Muscle of leg (tissue), 11 donors: ENCODE data around the gene C21orf58. TPM values are rescaled to one million over a fixed set of nuclear protein-coding genes. Genes with fewer than 3 reads are reported as not detected.

Experiments used
- DNase-seq: peaks from one replicate; pipeline ENCODE4 v3.0.0; 2013
- H3K27ac ChIP-seq: one replicate; pipeline ENCODE4 v1.5.1; 2013; ENCODE audit warnings: mild to moderate bottlenecking, low read length, control low read depth
- H3K27me3 ChIP-seq: one replicate; pipeline ENCODE4 v1.6.1; 2013; ENCODE audit warnings: low read length; ENCODE audit not compliant: control insufficient read depth, insufficient read depth
- H3K36me3 ChIP-seq: one replicate; pipeline ENCODE4 v1.6.1; 2013; ENCODE audit warnings: low read length; ENCODE audit not compliant: control insufficient read depth, insufficient read depth
- H3K4me1 ChIP-seq: one replicate; pipeline ENCODE4 v1.6.1; 2013; ENCODE audit warnings: low read length; ENCODE audit not compliant: control insufficient read depth, insufficient read depth
- H3K4me3 ChIP-seq: one replicate; pipeline ENCODE4 v1.5.1; 2013; ENCODE audit warnings: low read length, control low read depth
- H3K9me3 ChIP-seq: replicated peaks from 2 replicates; pipeline ENCODE4 v1.6.1; 2013; ENCODE audit warnings: low read depth, low read length; ENCODE audit not compliant: control insufficient read depth
- WGBS: methylation state at CpG from one replicate; pipeline ENCODE4 v1.1.5; 2013; ENCODE audit warnings: missing lambda C conversion rate; ENCODE audit not compliant: insufficient coverage; 5-methylcytosine and 5-hydroxymethylcytosine counted together
- polyA plus RNA-seq, 8 donors: library from polyadenylated mRNA; unstranded; fragments of 120-200 nt; gene quantifications; one replicate each; pipeline versions ENCODE4 v1.2.1 to v1.2.3, GENCODE V29; 2013; ENCODE audit warnings: inconsistent platforms in 1 of 8, low replicate concordance in 1 of 8; ENCODE audit not compliant: insufficient read length in 8 of 8, insufficient read depth in 1 of 8
- total RNA-seq: library from RNA; stranded (reverse); fragments of 120-200 nt; gene quantifications from one replicate; pipeline ENCODE4 v1.2.4, GENCODE V29; 2013

The C21orf58 gene
- total and polyA plus RNA-seq, 9 donors: 4.0 to 11.9 (median 7.3) TPM

DNA sequence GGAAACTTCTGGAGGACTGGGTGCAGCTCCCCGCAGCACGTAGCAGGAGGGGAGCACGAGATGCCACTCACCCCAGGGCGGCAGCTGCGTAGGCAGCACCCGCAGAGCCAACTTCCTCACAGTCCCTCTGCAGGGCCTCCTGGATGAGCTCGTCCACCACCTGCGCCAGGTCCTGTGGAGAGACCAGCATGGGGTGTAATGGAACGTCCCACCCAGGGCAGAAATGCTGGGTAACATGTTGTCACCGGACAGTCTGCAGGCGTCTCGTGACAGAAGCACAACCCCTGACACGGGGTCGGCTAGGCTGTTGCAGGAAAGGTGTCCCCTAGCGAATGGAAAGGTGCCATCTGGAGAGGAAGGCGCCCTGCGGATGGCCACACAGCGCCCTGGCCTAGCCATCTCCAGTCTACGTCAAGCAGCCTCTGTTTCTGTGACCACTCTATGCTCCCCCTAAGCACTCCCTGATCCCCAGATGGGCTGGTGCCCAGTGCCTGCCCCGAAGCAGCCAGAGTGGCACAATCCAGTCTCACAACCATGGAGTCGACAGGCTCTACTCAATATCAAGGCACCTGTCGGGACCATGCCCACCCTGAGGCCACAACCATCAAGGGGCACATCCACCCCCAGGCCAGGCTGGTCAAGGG lies 59.5 kb downstream of the C21orf58 start:
- 88% methylated on average over 22 of the region's 22 CpGs for WGBS
- no peaks in the 10 kb centered on the region for H3K4me1 ChIP-seq
- H3K36me3 ChIP-seq: peaks cover 79% of the 10 kb centered on the region
- H3K4me3 ChIP-seq: no peak overlapping the region
- no peaks in the 10 kb centered on the region for H3K27me3 ChIP-seq
- DNase-seq: no peak
- no peaks in the 10 kb centered on the region for H3K9me3 ChIP-seq
- H3K27ac ChIP-seq: no peak overlapping the region

DNA sequence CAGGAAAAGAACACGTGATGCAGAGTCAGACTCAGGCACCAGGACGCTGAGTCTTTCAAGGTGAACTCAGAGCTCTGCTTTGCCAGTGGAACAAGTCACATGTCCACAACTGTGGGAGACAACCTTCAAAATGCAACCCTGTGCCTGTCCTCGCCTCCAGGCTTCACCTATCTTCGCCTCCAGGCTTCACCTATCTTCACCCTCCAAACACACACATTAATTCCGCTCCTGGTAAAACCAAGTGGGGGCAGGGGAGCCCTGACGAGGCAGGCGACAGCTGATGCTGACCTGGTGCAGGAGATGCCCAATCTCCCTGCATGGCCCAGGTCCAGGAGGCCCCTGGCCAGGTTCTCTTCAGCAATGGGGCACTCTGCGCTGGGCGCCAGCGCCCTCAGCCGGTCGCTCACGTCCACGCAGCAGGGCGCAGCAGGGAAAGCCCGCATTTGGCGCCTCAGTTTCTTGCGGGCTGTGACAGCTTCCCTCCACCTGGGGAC lies 67.1 kb downstream of the C21orf58 start:
- no peaks in the 10 kb centered on the region for H3K9me3 ChIP-seq
- no peak overlapping the region for H3K27ac ChIP-seq
- H3K27me3 ChIP-seq: no peaks in the 10 kb centered on the region
- peaks cover 87% of the 10 kb centered on the region for H3K36me3 ChIP-seq
- no peak for DNase-seq
- 96% methylated on average over 18 of the region's 18 CpGs for WGBS
- H3K4me1 ChIP-seq: no peaks in the 10 kb centered on the region
- no peak overlapping the region for H3K4me3 ChIP-seq

DNA sequence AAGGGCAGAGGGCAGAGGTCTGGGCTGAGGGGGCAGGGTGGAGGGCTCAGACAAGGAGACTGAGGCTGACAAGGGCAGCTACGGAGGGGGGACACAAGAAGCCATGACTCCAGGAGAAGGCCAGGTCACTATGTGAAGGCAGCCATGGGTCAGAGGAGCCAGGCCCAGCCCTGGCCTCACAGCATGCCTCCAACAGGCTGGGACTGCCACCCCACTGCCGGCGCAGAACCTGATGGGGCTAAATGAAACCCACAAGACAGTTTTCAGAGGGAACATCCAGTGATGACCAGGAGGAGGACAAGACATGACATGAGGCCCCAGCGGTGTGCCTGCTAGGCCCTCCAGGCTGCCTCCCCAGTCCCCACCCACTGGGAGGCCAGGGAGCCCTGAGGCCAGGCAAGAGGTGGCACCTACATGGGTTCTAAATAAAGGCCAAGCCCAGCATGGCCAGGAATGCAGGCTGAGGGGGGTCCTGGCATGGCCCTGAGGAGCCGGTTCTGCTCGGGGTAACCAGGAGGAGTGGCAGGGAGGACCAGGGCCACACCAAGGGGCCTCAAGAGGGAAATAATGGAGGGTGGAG lies 67.8 kb downstream of the C21orf58 start:
- no peak overlapping the region for H3K27ac ChIP-seq
- WGBS: 93% methylated on average over 6 of the region's 6 CpGs
- H3K9me3 ChIP-seq: no peaks in the 10 kb centered on the region
- no peaks in the 10 kb centered on the region for H3K4me1 ChIP-seq
- H3K36me3 ChIP-seq: peaks cover 80% of the 10 kb centered on the region
- no peaks in the 10 kb centered on the region for H3K27me3 ChIP-seq
- DNase-seq: no peak
- no peak overlapping the region for H3K4me3 ChIP-seq

DNA sequence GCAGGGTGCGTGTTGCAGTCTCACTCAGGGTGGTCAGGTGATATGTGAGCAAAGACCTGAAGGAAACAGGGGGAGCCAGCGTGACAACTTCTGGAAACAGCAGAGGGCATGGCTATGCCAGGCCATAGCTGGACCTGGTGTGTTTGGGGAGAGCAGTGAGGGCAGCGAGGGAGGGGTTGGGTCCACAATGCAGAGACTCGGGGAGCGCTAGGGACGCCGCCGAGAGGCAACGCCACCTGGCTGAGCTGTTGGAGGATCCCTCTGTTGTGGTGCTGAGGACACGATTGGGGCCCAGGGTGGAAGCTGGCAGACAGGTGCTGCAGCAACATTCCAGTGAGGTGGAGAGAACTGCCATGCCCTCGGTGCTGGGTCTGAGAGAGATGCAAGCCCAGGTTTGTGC lies 68.5 kb downstream of the C21orf58 start:
- 87% methylated on average over 11 of the region's 11 CpGs for WGBS
- Histone ChIP-seq H3K4me3 (no peak overlapping the region), H3K27ac (no peak overlapping the region), H3K9me3 (no peaks in the 10 kb centered on the region), H3K36me3 (peaks cover 80% of the 10 kb centered on the region), H3K27me3 (no peaks in the 10 kb centered on the region), H3K4me1 (no peaks in the 10 kb centered on the region)
- no peak for DNase-seq

DNA sequence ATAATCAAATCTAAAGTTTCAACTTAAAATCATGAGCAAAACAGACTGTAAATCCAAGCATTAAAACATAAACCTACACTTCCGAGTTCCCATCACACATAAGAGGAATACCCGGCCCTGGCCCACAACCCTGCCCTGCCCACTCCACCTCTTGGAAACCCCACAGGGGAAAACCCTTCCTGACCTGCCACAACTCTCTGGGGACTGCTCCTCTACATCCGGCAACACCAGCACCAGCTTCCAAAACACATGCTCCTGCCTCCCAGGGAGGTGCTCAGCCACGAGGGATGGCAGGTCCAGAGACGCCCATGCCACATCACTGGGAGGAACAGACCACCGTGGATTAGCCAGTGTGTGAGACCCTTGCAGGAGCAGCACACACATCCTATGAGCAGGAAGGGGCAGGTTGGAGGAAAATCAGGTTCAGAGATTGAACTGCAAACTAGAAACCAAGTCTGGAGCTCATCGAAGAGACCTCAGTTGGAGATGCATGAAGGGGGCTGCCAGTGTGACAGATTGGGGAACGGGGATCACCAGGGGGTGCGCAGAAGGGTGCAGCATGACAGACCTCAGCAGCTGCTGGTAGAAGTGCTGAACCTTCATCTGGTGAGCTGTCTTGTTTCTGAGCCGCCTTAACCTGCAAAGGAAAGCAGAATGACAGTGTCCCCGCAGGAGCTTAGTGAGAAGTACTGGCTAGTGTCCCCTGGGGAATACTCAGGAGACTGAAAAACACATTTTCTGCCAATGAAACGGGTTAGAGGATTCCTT lies 69.3 kb downstream of the C21orf58 start:
- Histone ChIP-seq H3K4me1 (no peaks in the 10 kb centered on the region), H3K9me3 (no peaks in the 10 kb centered on the region), H3K27ac (no peak overlapping the region), H3K36me3 (peaks cover 82% of the 10 kb centered on the region), H3K27me3 (no peaks in the 10 kb centered on the region), H3K4me3 (no peak overlapping the region)
- DNase-seq: no peak
- 82% methylated on average over 10 of the region's 12 CpGs for WGBS

DNA sequence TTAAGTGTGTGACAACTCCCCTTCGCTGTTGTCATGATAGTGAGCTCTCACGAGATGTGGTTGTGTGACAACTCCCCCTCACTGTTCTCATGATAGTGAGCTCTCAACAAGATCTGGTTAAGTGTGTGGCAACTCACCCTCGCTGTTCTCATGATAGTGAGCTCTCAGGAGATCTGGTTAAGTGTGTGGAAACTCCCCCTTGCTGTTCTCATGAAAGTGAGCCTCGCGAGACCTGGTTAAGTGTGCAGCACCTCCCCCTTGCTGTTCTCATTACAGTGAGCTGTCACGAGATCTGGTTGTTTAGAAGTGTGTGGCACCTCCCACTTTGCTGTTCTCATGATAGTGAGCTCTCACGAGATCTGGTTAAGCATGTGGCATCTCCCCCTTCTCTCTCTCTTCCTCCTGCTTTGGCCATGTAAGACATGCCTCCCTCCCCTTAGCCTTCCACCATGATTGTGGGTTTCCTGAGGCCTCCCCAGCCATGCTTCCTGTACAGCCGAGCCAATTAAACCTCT lies 70.0 kb downstream of the C21orf58 start:
- H3K4me3 ChIP-seq: no peak overlapping the region
- H3K9me3 ChIP-seq: no peaks in the 10 kb centered on the region
- H3K27ac ChIP-seq: no peak overlapping the region
- peaks cover 78% of the 10 kb centered on the region for H3K36me3 ChIP-seq
- 63% methylated on average over 3 of the region's 8 CpGs for WGBS
- no peaks in the 10 kb centered on the region for H3K4me1 ChIP-seq
- no peak for DNase-seq
- H3K27me3 ChIP-seq: no peaks in the 10 kb centered on the region

DNA sequence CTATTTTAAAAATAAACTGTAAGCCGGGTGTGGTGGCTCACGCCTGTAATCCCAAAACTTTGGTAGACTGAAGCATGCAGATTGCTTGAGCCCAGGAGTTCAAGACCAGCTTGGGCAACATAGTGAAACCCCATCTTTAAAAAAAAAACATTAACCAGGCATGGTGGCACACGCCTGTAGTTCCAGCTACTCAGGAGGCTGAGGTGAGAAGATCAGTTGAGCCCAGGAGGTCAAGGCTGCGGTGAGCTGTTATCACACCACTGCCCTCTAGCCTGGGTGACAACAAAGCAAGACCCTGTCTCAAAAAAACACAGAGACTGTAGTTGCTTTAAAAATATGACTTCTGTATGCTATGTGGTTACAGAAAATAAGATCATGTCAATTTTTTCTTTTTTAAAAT lies 70.8 kb downstream of the C21orf58 start:
- Histone ChIP-seq H3K4me1 (no peaks in the 10 kb centered on the region), H3K9me3 (no peaks in the 10 kb centered on the region), H3K27me3 (no peaks in the 10 kb centered on the region), H3K4me3 (no peak overlapping the region), H3K36me3 (peaks cover 76% of the 10 kb centered on the region), H3K27ac (no peak overlapping the region)
- no CpG with 5 or more reads among the region's 4 CpGs for WGBS
- DNase-seq: no peak

Other genes with a start within 250 kb of the C21orf58 start
- gene COL6A2, start 225.8 kb downstream of the C21orf58 start, total RNA-seq: 481 TPM
- gene COL6A2, start 225.8 kb downstream of the C21orf58 start, polyA plus RNA-seq: 1,000 to 10,000 TPM in 1 of 8 donors, 100 to 1,000 TPM in 7; 500 to 1,002 (median 705) TPM
- gene FTCD, start 168.3 kb downstream of the C21orf58 start, total RNA-seq: 0.66 TPM
- 1 to 10 TPM in 5 of 8 donors, under 1 TPM in 3; 0.47 to 3.4 (median 1.2) TPM for gene FTCD, start 168.3 kb downstream of the C21orf58 start, polyA plus RNA-seq
- 5.7 TPM for gene SPATC1L, start 139.4 kb downstream of the C21orf58 start, total RNA-seq
- gene SPATC1L, start 139.4 kb downstream of the C21orf58 start, polyA plus RNA-seq: 10 to 100 TPM in 5 of 8 donors, 1 to 10 TPM in 3; 6.6 to 17.2 (median 11.3) TPM
- 27.0 TPM for gene LSS, start 95.1 kb downstream of the C21orf58 start, total RNA-seq
- gene LSS, start 95.1 kb downstream of the C21orf58 start, polyA plus RNA-seq: 10 to 100 TPM; 27.8 to 47.4 (median 36.1) TPM
- gene MCM3AP, start 38.3 kb downstream of the C21orf58 start, total RNA-seq: 45.4 TPM
- gene MCM3AP, start 38.3 kb downstream of the C21orf58 start, polyA plus RNA-seq: 10 to 100 TPM; 50.5 to 71.2 (median 56.5) TPM
- 15.4 TPM for gene YBEY, start 37.5 kb downstream of the C21orf58 start, total RNA-seq
- gene YBEY, start 37.5 kb downstream of the C21orf58 start, polyA plus RNA-seq: 10 to 100 TPM; 13.0 to 26.7 (median 20.1) TPM
- gene PCNT, start 286 bp upstream of the C21orf58 start, total RNA-seq: 28.3 TPM
- 10 to 100 TPM; 44.1 to 57.7 (median 48.7) TPM for gene PCNT, start 286 bp upstream of the C21orf58 start, polyA plus RNA-seq
- 17.5 TPM for gene DIP2A, start 135.0 kb upstream of the C21orf58 start, total RNA-seq
- gene DIP2A, start 135.0 kb upstream of the C21orf58 start, polyA plus RNA-seq: 10 to 100 TPM; 16.3 to 31.4 (median 23.4) TPM